NCI-H128 (cell line): ENCODE results near the gene PPIL4.

Experiments used
- DNase-seq: peaks from one replicate; lab custom pipeline; 2025; ENCODE audit not compliant: unreplicated experiment; lab: John Stamatoyannopoulos, UW

PPIL4 gene

GRCh38 chr6:149545754-149546471 is at the start of gene PPIL4:
TSS of gene PPIL4 (minus strand) at chr6:149546043. CDS start at chr6:149546005, 38 bp downstream.
- peak; percentile 86 for DNase-seq

- DNase-seq, result no peak
These were observed 47.6 kb upstream of the PPIL4 start for GRCh38 chr6:149593408-149593807.

GRCh38 chr6:149592983-149593382 is 47.1 kb upstream of the PPIL4 start:
- no peak for DNase-seq

GRCh38 chr6:149586149-149586548 is 40.3 kb upstream of the PPIL4 start:
- no peak for DNase-seq

DNA sequence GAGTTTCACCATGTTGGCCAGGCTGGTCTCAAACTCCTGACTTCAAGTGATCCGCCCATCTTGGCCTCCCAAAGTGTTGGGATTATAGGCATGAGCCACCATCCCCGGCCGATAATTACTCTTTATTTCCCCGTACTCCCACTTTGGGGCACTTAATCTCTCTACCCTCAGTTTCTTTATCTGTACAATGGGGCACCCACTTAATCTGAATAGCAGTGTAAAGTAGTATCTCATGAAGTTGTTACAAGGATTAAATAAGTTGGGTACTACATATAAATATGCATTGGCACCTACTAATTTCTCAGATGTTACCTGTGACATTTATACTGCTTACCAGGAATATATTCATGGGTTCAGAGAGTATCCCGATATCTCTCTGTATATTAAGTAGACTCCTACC is 35.5 kb upstream of the PPIL4 start:
- DNase-seq, result no peak

- no peak for DNase-seq
These were observed 35.0 kb upstream of the PPIL4 start for GRCh38 chr6:149580880-149581279.

- no peak for DNase-seq
These were observed 22.2 kb upstream of the PPIL4 start for GRCh38 chr6:149567945-149568585.

DNA sequence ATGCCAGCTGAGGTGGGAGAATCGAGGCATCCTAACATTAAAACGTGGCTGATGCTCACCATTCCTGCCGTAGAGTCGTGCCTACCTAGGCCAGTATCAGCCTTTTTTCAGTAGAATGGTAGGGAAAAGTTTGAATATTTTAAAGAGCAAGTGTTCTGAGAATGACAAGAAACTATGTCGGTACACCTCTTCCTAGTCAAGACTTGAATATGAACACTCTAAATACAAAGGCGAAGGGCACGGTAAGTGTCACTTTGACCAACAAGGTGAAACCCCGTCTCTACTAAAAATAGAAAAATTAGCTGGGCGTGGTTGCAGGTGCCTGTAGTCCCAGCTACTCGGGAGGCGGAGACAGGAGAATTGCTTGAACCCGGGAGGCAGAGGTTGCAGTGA is 21.3 kb upstream of the PPIL4 start:
- DNase-seq, result no peak

DNA sequence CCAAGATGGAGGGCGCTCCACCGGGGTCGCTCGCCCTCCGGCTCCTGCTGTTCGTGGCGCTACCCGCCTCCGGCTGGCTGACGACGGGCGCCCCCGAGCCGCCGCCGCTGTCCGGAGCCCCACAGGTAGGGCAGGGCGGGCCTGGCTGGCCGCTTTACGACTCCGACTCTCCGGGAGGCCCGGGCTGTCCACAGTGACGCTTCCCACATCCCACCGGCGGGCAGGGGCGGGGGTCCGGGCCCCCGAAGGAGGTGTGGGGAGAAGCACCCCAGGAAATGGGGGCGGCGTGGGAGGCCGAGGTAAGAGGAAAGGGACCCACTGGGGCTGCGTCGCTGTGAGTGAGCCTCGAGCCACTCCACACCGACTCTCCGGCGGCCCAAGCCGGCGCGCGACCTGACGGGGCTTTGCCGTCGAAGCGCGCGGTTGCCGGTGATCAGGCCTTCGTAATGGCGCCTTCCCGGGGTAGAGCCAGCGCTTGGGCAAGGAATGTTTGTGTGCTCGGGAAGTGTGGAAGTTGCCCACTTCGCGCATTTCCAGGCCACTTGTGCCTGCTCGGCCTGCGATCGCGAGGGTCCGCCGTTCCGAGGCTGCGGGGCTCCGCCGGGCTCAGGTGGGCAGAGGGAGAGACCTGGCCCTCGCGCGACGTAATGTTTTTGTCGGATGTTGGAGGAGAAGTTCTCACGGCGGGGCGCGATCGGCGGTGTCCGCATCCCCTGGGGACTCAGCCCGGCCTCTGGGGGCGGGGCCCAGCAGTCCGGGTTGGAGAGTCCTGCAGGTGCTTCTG is 20.8 kb upstream of the PPIL4 start:
- no peak for DNase-seq

- peak; percentile 90 for DNase-seq
These were observed 19.9 kb upstream of the PPIL4 start, which contains the start of gene GINM1 for GRCh38 chr6:149565527-149566409. TSS of gene GINM1 (plus strand) at chr6:149566375. CDS start at chr6:149566415, 40 bp downstream.

DNA sequence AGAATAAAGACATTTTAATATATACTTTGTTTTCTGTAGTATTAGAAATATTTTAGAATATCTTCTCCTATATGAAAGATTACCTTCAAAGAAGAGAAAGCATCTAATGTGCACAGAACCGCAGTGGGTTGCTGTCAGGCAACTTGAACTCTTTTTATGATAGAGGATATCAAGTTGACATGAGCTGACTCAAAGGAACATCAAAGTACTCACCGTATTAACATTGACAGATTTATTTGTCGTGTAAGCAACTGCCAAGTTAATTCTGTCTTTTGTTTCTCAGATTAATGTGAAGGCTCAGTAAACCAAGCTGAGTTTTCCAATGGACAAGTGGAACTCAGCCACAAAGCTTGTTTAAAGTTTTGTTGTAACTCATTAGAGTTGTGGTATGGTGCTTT is 18.1 kb upstream of the PPIL4 start:
- no peak for DNase-seq

DNA sequence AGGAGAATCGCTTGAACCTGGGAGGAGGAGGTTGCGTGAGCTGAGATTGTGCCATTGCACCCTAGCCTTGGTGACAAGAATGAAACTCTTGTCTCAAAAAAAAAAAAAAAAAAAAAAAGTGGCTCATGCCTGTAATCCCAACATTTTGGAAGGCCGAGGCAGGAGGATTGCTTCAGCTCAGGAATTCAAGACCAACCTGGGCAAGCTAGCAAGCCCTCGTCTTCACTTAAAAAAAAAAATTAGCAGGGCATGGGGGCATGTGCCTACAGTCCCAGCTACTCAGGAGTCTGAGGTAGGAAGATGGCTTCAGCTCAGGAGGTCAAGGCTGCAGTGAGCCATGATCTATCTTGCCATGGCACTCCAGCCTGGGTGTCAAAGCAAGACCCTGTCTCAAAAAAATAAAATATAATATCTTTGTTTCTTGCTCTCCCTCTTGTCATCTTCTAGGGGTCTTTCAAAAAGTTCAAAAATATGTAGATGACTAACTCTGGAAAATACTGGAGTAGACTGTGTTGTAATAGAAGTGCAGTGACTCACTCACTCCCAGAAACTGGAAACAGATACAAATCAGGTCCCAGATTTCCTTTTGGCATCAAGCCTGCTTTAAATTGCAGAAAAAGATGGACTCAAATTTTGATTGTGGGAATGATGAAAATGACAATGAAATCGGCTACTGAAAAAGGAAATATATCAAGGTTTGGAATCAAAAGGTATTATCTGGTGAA is 17.5 kb upstream of the PPIL4 start:
- no peak for DNase-seq

- no peak for DNase-seq
These were observed 14.9 kb upstream of the PPIL4 start for GRCh38 chr6:149560736-149561135.

- no peak for DNase-seq
These were observed 13.5 kb upstream of the PPIL4 start for GRCh38 chr6:149559389-149559788.

DNA sequence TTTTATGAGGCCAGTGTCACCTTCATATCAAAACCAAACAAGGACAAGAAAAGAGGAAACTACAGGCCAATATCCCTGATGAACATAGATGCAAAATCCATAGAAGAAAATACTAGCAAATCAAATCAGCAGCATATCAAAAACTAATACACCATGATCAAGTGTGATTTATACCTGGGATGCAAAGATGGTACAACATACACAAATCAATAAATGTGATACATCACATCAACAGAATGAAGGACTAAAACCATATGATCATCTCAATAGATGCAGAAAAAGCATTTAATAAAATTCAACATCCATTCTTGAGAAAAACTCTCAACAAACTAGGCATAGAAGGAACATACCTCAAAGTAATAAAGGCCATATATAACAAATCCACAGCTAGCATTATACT is 12.2 kb upstream of the PPIL4 start:
- DNase-seq, result no peak

- no peak for DNase-seq
These were observed 6.1 kb upstream of the PPIL4 start for GRCh38 chr6:149551920-149552319.

DNA sequence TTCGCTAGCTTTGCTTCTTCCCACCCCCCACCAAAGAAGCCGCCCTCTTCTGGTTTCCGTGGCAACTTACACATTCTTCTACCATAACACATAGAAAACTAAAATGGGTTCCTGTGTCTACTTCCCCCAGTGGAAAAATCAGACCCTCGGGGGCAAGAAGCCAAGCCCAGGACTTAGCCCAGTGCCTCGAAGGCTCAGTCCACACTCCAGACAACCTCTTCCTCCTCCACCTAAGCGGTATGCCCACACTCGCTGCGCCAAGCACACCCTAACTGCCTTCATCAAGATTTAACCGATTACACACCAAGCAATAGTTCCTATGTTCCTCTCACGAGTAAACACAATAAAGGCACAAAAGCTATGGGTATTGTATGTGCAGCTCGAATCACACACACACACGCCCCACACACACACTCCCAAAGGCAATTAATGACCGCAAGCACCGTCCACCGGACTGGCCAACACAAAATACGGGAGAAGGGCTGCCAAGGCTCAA is 537 bp downstream of the PPIL4 start:
- DNase-seq, result no peak

- no peak for DNase-seq
These were observed 1.1 kb downstream of the PPIL4 start for GRCh38 chr6:149544646-149545257.

GRCh38 chr6:149541139-149541538 is 4.7 kb downstream of the PPIL4 start:
- no peak for DNase-seq

DNA sequence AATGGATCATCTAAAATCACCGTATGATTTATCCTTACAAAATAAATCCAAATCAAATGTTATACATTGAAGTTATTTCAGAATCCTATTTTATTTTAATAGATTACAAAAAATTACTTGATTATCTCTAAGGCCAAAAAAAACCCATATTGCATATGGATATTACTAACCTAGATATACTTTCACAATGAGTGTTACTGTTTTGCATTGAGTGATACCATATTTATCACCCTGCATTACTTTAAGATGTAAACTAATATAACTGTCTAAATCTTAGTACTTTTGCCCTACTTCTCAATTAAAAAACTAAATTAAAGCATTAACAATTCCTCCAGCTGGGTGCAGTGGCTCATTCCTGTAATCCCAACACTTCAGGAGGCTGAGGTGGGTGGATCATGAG is 11.1 kb downstream of the PPIL4 start:
- no peak for DNase-seq
